DOHH2 (cell line): Measurements from ENCODE around the gene PDE9A.

Experiments
- H3F3A ChIP-seq: fragments of 200-600 bp; sonication (generic), shearing (Covaris generic); 2 replicates; pipeline ENCODE4 v1.6.0; 2016; ENCODE audit warnings: antibody characterized with exemption, mild to moderate bottlenecking; ENCODE audit not compliant: control insufficient read depth, insufficient read depth
- H3K27ac ChIP-seq: fragments of 200-600 bp; sonication (generic); 2 replicates; pipeline ENCODE4 v1.5.1; 2014; ENCODE audit warnings: low read depth, mild to moderate bottlenecking, low read length, moderate library complexity
- H3K27me3 ChIP-seq: fragments of 200-600 bp; sonication (generic); 2 replicates; pipeline ENCODE4 v1.6.1; 2014; ENCODE audit warnings: mild to moderate bottlenecking, low read length, mixed read lengths; ENCODE audit not compliant: control insufficient read depth
- H3K36me3 ChIP-seq: fragments of 200-600 bp; sonication (generic); 2 replicates; pipeline ENCODE4 v1.6.1; 2014; ENCODE audit warnings: mild to moderate bottlenecking, low read length, moderate library complexity, mixed read lengths; ENCODE audit not compliant: control insufficient read depth
- H3K4me1 ChIP-seq: fragments of 200-600 bp; sonication (generic); 2 replicates; pipeline ENCODE4 v1.6.1; 2014; ENCODE audit warnings: mild to moderate bottlenecking, low read length, mixed read lengths; ENCODE audit not compliant: control insufficient read depth
- H3K4me2 ChIP-seq: fragments of 200-600 bp; sonication (generic); 2 replicates; pipeline ENCODE4 v1.6.0; 2014; ENCODE audit warnings: mild to moderate bottlenecking, low read length, moderate library complexity
- H3K4me3 ChIP-seq: fragments of 200-600 bp; sonication (generic); 2 replicates; pipeline ENCODE4 v1.5.1; 2014; ENCODE audit warnings: mild to moderate bottlenecking, low read length, mixed read lengths
- H3K79me2 ChIP-seq: fragments of 200-600 bp; sonication (generic); 2 replicates; pipeline ENCODE4 v1.6.1; 2014; ENCODE audit warnings: mild to moderate bottlenecking, low read length, mixed read lengths; ENCODE audit not compliant: control insufficient read depth
- H3K9me2 ChIP-seq: fragments of 200-600 bp; sonication (generic); replicated peaks from 2 replicates; pipeline ENCODE4 v1.6.1; 2014; ENCODE audit warnings: mild to moderate bottlenecking, low read length, mixed read lengths; ENCODE audit not compliant: control insufficient read depth
- H3K9me3 ChIP-seq: fragments of 200-600 bp; sonication (generic); 2 replicates; pipeline ENCODE4 v1.6.1; 2014; ENCODE audit warnings: antibody characterized with exemption, low read length, mixed read lengths; ENCODE audit not compliant: control insufficient read depth, insufficient read depth
- H4K20me1 ChIP-seq: fragments of 200-600 bp; sonication (generic); 2 replicates; pipeline ENCODE4 v1.6.0; 2014; ENCODE audit warnings: low read depth, mild to moderate bottlenecking, antibody characterized with exemption, low read length, moderate library complexity; ENCODE audit not compliant: control insufficient read depth, insufficient read depth
- EZH2phosphoT487 ChIP-seq: fragments of 200-600 bp; sonication (generic); IDR thresholded peaks from 2 replicates; pipeline ENCODE4 v1.6.1; 2017; ENCODE audit warnings: borderline replicate concordance, mild to moderate bottlenecking, antibody characterized with exemption, low read length, moderate library complexity, mixed read lengths
- TF ChIP-seq, protein P1 (sequence below): fragments of 200-600 bp; sonication (generic); IDR thresholded peaks from one replicate; pipeline ENCODE4 v1.5.1; 2014; ENCODE audit warnings: antibody characterized with exemption, mild to moderate bottlenecking, low read depth, low read length; ENCODE audit not compliant: poor library complexity, severe bottlenecking

PDE9A gene

DNA sequence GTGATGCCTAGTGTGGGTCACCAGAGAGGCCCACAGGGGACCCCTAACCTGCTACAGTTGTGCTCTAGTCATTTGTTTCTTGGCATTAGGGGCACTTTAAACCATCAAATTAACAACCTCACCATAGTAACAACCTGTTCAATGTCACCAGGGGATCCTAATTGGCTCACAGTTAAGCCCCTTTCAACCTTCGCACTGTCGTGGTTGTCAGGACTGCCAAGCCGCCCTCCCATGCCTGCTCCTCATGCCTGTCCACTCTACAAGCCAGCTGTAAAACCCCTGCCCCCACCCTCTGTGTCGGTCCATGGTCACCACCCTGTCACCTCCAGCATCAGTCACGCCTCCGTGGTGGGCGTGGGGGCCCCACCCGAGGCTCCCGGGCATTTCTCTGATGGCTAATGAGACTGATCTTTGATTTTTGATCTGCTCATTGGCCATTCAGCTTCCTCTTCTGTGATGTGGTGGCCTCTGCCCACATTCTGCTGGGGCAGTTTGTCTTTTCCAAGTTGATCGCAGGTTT, 129.4 kb downstream of the PDE9A start:
- peaks cover 39% of the 10 kb centered on the region for H3K27me3 ChIP-seq
- no peaks in the 10 kb centered on the region for H3K36me3 ChIP-seq
- no peaks in the 10 kb centered on the region for H3K79me2 ChIP-seq
- H3K4me2 ChIP-seq, result no peak overlapping the region
- H4K20me1 ChIP-seq, result no peaks in the 10 kb centered on the region
- no peaks in the 10 kb centered on the region for H3K9me2 ChIP-seq
- no peak overlapping the region for H3K4me3 ChIP-seq
- peaks cover 21% of the 10 kb centered on the region for H3K4me1 ChIP-seq
- no peak for TF ChIP-seq EZH2phosphoT487
- TF ChIP-seq, protein P1, sequence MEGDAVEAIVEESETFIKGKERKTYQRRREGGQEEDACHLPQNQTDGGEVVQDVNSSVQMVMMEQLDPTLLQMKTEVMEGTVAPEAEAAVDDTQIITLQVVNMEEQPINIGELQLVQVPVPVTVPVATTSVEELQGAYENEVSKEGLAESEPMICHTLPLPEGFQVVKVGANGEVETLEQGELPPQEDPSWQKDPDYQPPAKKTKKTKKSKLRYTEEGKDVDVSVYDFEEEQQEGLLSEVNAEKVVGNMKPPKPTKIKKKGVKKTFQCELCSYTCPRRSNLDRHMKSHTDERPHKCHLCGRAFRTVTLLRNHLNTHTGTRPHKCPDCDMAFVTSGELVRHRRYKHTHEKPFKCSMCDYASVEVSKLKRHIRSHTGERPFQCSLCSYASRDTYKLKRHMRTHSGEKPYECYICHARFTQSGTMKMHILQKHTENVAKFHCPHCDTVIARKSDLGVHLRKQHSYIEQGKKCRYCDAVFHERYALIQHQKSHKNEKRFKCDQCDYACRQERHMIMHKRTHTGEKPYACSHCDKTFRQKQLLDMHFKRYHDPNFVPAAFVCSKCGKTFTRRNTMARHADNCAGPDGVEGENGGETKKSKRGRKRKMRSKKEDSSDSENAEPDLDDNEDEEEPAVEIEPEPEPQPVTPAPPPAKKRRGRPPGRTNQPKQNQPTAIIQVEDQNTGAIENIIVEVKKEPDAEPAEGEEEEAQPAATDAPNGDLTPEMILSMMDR, result no peak
- H3F3A ChIP-seq, result no peaks in the 10 kb centered on the region
- H3K9me3 ChIP-seq, result no peaks in the 10 kb centered on the region
- H3K27ac ChIP-seq, result no peak overlapping the region

DNA sequence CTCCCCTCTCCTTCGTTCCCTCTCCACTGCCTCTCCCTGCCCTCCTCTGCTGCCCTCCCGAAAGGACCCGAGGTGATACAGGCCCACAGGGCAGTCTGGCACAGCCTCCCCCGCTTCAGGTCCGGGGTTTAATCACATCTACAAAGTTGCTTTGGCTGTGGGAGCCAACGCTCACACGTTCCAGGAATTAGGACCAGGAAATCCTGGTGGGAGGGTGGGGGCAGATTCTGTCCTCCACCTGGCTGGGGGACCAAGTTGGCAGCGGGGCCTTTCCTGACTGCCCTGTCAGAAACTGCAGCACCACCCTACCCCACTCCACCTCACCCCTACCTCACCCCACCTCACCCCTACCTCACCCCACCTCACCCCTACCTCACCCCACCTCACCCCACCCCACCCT, 130.9 kb downstream of the PDE9A start:
- H3K4me3 ChIP-seq, result peak overlapping the region; percentile 43
- H3K9me3 ChIP-seq, result no peaks in the 10 kb centered on the region
- H3K4me2 ChIP-seq, result peak overlapping the region; percentile 54
- H3K9me2 ChIP-seq, result no peaks in the 10 kb centered on the region
- no peaks in the 10 kb centered on the region for H3F3A ChIP-seq
- no peaks in the 10 kb centered on the region for H4K20me1 ChIP-seq
- H3K79me2 ChIP-seq, result no peaks in the 10 kb centered on the region
- H3K36me3 ChIP-seq, result no peaks in the 10 kb centered on the region
- TF ChIP-seq, protein P1, result no peak
- no peak for TF ChIP-seq EZH2phosphoT487
- no peak overlapping the region for H3K27ac ChIP-seq
- peaks cover 33% of the 10 kb centered on the region for H3K27me3 ChIP-seq
- peaks cover 15% of the 10 kb centered on the region for H3K4me1 ChIP-seq

DNA sequence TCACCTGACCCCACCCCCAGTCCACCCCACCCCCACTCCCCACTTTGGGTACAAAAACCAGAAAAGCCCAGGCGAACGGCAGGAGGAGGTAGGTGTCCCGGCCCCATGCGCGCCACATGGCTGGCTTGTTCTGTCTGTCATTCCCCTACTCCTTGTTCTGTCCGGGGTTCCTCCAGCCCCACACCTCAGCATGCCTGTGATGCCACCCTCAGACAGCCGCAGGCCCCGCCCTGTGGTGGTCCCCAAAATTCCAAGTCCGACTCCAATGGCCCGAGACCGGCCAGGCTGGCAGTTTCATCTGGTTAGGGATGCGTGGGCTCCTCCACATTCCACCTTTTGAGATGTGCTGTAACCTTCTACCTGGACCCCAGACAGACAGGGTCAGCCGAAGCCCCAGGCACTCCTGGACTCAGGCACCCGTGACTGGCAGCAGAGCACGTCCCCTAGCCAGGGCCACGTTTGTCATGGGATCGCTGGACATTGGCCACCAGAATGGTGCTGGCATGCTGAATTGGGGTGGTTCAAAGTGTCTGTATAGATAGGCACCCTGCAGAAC, 131.6 kb downstream of the PDE9A start:
- no peak overlapping the region for H3K4me2 ChIP-seq
- no peaks in the 10 kb centered on the region for H4K20me1 ChIP-seq
- H3K27ac ChIP-seq, result no peak overlapping the region
- H3K4me1 ChIP-seq, result peaks cover 15% of the 10 kb centered on the region
- H3K36me3 ChIP-seq, result no peaks in the 10 kb centered on the region
- no peaks in the 10 kb centered on the region for H3K9me3 ChIP-seq
- TF ChIP-seq, protein P1, result no peak
- no peak for TF ChIP-seq EZH2phosphoT487
- no peak overlapping the region for H3K4me3 ChIP-seq
- H3K79me2 ChIP-seq, result no peaks in the 10 kb centered on the region
- H3K27me3 ChIP-seq, result peaks cover 26% of the 10 kb centered on the region
- H3F3A ChIP-seq, result no peaks in the 10 kb centered on the region
- H3K9me2 ChIP-seq, result no peaks in the 10 kb centered on the region
